ENCODE results near the gene LRRC14B.

- TF ChIP-seq POLR2A (IDR thresholded peaks at IDR 0.05): no peak
- TF ChIP-seq, protein P1, sequence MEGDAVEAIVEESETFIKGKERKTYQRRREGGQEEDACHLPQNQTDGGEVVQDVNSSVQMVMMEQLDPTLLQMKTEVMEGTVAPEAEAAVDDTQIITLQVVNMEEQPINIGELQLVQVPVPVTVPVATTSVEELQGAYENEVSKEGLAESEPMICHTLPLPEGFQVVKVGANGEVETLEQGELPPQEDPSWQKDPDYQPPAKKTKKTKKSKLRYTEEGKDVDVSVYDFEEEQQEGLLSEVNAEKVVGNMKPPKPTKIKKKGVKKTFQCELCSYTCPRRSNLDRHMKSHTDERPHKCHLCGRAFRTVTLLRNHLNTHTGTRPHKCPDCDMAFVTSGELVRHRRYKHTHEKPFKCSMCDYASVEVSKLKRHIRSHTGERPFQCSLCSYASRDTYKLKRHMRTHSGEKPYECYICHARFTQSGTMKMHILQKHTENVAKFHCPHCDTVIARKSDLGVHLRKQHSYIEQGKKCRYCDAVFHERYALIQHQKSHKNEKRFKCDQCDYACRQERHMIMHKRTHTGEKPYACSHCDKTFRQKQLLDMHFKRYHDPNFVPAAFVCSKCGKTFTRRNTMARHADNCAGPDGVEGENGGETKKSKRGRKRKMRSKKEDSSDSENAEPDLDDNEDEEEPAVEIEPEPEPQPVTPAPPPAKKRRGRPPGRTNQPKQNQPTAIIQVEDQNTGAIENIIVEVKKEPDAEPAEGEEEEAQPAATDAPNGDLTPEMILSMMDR (IDR thresholded peaks at IDR 0.05): no peak
These were observed 9.2 kb upstream of the LRRC14B start for GRCh38 chr5:182126-182525.

Data from body of pancreas (tissue), 4 donors.